ENCODE measurements around the gene FOXO1. TPM values are rescaled to one million over a fixed set of nuclear protein-coding genes. Genes with fewer than 3 reads are reported as not detected.

FOXO1 gene
- total RNA-seq, 1 donor from 2014 or later, result 14.6 TPM

DNA sequence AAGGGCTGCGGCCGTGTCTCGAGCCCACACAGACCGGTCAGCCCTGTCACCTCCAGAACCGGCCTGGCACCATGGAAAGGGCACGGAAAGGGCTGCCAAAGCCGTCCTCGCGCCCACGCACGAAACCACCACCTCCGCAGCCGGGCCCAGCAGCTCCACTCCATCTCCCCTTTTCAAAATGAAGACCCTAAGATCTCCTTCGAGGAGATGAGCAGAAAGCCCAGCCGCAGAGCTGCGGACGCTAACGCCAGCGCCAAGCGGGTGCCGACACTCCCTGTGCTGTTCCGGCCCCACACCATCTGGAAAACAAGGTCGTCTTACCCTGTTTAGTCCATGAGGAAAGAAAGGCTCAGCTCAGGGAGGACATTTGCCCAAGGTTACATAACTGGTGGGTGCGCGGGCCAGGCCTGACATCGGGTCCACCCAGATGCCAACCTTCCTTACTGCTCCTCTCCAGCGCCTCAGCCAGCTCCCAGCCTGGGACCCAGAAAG lies 131.1 kb downstream of the FOXO1 start:
- DNase-seq (ENCODE audit: low spot score), result no peak
- intact Hi-C loops (cut with DNase I), result no loop called here

DNA sequence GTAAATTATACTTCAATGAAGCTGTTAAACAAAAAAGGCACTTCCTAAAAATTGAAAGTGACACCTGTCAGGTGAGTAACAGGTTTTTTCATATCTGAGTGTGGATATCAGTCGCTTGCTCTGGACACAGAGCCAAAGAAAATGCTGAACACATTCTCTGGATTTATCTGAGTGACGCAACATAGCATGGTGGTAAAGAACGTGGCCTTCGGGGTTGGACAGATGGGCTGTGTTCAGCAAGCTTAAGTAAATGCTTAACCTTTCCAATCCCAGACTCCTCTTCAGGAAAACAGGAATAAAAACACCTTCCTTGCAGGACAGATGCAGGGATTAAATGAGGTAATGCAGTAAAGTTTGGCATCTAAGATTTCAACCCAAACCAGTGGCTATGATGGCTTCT lies 132.0 kb downstream of the FOXO1 start:
- intact Hi-C loops (cut with DNase I), result no loop called here

DNA sequence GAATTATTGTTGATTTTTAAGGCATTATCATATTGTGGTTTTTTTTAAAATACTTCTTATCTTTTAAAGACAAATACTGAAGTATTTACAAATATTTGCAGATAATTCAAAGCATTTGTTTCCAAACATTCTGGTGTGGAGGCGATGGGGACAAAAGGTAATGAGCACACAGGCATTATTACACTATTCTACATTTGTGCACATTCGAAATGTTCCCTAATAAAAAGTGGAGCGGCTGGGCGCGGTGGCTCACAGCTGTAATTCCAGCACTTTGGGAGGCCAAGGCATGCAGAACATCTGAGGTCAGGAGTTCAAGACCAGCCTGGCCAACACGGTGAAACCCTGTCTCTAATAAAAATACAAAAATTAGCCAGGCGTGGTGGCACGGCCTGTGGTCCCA lies 133.4 kb downstream of the FOXO1 start:
- DNase-seq (ENCODE audit: low spot score), result no peak

More for the DNA sequence above, 132.0 kb downstream of the FOXO1 start:
- no peak for DNase-seq (ENCODE audit: low spot score)

DNA sequence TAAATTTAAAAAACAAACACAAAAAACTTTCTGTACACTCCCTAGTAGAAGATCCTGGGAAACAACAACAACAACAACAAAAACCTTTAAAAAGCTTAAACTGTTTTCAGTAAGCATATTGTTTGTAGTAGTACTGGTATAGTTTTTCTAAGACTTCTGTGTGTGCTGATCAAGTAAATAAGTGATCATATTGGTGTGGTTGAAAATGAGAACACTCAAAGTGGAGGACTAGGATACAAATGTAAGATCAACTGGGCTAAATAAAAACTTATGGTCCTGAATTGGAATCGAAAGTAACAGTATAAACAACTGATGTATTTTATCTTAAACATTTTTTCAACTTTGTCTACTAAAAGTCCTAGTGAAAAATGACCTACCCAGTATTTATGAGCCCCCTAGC lies 135.5 kb downstream of the FOXO1 start:
- intact Hi-C loops (cut with DNase I), result no loop called here
- DNase-seq (ENCODE audit: low spot score), result no peak

More for the DNA sequence above, 133.4 kb downstream of the FOXO1 start:
- intact Hi-C loops (cut with DNase I), result no loop called here

DNA sequence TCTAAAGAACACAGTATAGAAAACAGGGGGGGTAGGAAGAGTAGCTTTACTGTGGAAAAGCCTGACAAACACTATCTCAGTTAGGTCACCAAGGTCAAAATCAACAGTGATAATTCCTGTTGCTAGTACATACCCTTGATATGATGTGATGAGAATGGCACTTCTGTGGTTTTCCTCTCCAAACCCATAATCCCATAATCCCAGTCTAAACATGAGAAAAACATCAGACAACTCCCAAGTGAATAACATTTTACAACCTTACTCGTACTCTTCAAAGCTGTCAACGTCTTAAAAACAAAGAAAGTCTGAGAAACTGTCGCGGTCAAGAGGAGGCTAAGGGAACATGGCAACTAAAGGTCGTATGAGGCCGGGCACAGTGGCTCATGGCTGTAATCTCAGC lies 137.6 kb downstream of the FOXO1 start:
- no peak for DNase-seq (ENCODE audit: low spot score)
- intact Hi-C loops (cut with DNase I), result no loop called here

DNA sequence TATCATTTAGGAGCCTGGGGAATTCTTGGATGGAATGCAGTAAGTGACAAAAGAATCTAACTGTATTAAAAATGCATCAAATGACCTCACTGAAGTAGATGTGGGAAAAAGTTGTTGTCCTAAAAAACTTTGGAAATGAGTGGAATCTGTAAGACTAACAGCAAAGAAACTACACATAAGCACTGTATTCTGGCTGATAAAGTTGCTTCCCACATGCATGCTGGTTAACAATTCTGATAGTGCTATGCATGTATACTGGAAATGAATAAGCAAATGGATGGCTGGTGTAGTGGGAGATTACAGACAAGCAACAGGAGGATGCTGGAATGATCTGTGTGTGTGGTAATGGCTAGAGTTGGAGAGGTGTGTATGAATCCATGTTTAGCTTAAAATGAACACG lies 138.5 kb downstream of the FOXO1 start:
- intact Hi-C loops (cut with DNase I), result no loop called here
- DNase-seq (ENCODE audit: low spot score), result no peak

DNA sequence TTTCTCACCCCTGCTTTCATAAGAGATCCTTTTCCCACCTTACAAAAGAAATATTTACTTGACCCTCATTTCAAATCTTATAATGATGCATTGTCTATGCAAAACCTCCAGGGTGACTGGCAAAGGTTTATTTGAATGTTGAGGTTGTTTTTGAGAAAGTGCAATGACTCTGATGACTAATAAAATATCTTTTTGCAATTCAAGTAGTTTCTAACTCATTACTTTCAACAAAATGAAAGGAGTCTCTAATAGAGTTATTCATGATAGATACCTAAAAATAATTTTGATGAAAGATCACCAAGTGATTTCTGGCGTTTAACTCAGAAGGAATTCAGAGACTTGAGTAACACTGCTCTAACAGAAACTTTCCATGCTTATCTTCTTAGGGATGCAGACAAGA lies 144.2 kb downstream of the FOXO1 start:
- intact Hi-C loops (cut with DNase I), result no loop called here
- DNase-seq (ENCODE audit: low spot score), result no peak

DNA sequence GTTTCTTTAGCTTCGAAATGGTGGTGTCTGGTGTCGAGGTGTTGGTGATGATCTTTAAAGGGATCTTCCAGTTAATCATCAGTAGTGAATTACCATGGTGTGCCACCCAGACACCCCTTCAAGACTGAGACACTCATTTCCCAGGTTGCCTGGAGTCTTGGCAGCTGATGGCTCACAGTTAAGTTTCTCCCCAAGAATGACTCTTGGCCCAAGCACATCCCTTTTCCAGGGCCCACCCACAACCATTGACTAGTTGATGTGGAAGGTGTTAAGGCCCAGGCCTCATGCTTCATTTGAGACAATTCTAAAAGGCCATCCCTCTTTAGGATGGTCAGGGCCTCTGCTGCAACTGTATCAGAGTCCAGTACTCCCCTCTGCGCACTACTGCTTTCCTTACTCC lies 145.5 kb downstream of the FOXO1 start:
- intact Hi-C loops (cut with DNase I), result no loop called here

DNA sequence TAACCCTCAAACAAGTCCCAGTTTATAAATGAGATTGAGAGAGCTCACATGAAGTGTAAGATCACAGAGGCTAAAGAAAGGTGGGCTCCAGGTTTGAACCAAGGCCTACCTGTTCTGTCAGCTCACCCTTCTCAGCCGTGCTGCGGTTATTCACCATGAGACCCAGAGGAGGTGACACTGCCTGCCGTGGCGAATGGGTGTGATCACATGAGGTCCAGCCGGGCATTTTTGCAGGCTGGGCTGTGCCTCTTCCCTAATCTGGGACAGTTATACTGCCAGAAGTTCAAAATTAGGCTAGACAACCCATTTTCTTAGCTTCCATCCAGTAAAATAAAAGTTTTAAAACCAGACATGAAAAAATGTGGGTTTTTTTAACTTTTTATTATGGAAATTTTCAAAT lies 146.8 kb downstream of the FOXO1 start:
- intact Hi-C loops (cut with DNase I), result no loop called here
- no peak for DNase-seq (ENCODE audit: low spot score)

More for the DNA sequence above, 145.5 kb downstream of the FOXO1 start:
- DNase-seq (ENCODE audit: low spot score), result no peak

DNA sequence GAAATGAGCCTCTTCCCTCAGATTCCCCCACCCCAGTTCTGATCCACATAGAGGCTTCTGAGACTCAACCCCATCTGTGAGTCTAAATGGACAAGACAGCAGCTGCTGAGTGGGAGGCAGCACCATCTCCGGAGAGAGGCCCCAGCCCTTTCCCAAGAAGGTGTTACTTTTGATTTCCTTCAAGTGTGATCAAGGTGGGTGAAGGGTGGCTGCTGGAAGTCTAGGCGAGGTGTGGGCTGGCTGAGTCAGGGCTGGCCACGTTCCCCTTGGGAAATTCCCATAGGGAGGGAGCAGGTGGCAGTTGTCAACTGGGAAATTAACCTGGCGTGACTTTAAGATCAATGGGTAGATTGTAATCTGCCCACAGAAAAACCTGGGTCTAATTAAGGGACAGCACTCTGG lies 148.0 kb downstream of the FOXO1 start:
- intact Hi-C loops (cut with DNase I), result no loop called here

DNA sequence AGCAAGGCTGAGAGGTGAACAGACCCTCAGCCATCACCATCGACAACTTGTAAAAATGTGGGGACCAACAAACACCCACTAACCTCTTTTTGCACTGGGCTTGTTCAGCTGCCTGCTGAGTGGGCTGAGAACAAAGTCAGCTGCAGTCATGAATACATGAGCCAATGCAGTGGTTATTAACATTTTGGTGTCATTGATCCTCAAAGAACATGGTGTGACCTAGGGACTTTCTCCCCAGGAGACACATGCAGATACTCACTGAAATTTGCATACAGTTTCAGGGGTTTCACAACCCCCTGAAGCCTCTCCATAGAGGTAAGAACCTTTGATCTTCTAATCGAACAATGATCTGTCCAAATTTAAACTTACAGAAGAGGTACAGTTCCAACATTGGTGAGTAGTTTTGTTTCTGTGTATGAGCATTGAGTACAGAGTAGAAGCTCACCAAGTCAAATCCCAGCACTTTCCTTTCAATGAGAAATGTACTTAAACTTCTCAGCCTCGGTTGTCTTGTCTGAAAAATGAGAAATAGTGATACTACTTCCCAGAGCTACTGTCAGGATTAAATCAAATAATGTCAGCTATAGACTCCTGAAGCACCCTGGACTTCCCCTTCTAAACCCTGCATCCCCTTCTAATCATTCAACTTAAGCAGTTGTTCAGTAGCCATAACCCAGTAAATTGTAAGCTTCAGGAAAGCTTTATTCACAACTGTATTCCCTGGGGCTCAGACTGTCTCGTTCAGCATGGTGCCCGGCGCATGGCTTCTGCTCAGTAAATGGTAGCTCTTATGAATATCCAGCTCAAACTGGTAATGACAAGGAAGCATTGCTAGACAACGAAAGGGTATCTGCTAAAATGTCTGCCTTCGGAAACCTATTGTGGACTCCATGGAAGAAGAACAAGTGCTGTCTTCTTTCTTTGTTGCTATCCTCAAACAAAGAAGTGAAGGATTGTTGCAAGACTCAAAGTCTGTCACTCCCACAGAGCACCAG lies 148.7 kb downstream of the FOXO1 start:
- intact Hi-C loops (cut with DNase I), result no loop called here

More for the DNA sequence above, 148.0 kb downstream of the FOXO1 start:
- DNase-seq (ENCODE audit: low spot score), result no peak

DNA sequence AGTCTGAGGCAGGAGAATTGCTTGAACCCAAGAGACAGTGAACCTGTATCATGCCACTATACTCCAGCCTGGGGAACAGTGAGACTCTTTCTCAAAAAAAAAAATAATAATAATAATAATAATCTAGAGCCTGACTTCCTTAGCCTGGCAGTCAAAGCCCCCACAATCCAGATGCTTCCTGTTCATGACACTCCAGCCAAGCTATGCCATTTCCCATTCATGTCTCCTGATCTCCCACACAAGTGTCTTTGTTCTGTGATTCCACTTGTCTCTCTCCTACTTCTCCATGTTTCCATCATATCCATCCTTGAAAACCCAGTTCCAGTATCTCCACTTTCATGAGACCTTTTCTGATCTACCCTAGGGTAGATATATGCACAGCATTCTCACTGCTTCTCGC lies 150.7 kb downstream of the FOXO1 start:
- intact Hi-C loops (cut with DNase I), result no loop called here
- no peak for DNase-seq (ENCODE audit: low spot score)

More for the DNA sequence above, 148.7 kb downstream of the FOXO1 start:
- no peak for DNase-seq (ENCODE audit: low spot score)

DNA sequence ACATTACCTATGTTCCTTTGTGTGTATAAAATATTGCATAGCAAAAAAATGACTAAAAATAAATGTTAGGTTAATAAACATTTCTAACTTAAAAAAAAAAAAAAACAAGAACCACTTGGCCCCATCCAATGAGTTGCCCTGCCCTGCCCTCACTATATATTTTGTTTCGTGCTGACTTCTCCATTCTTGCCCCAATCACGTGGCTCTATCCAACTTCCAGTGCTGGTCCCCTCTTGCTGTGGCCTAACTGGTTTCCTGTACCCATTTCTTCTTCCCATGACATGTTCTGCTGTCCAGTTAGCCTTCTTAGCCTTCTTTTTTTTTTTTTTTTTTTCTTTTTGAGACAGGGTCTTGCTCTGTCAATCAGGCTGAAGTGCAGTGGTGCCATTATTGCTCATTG lies 151.6 kb downstream of the FOXO1 start:
- no peak for DNase-seq (ENCODE audit: low spot score)
- intact Hi-C loops (cut with DNase I), result no loop called here

DNA sequence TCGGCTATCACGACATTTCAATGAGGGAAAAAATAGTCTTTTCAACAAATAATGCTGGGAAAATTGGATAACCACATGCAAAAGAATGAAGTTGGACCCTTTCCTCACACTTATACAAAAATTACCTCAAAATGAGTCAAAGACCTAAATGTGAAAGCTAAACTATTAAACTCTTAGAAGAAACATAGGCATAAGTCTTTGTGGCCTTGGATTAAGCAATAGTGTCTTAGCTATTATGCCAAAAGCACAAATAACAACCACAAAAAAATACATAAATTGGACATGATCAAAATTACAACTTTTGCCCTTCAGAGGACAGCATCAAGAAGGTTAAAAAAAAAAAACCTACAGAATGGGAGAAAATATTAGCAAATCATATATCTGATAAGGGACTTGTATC lies 156.6 kb downstream of the FOXO1 start:
- DNase-seq (ENCODE audit: low spot score), result no peak
- intact Hi-C loops (cut with DNase I), result no loop called here

DNA sequence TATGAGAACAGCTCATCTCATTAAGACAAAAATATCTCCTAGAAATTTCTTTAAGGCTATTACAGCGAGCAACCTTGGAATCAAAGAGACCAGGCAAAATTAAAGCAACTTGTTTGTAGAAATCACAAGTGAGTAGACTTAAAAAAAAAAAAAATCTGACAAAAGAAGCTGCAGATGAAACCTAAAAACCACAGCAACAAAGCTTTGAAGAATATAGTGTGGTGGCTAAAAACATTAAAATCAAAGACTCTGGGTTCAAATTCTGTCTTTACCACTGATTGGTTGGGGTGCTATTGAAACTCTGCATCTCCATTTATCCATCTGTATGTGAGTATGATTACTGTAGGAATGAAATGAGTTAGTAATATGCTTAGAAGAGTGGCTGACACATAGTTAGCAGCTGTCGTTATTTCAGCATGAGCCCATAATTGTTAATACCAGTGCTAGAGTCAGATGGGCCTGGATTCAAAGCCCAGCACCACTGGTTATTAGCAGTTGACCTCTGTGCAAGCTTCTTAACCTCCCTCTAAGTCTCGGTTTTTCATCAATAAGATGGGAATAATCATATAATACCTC lies 157.6 kb downstream of the FOXO1 start:
- intact Hi-C loops (cut with DNase I), result no loop called here
- no peak for DNase-seq (ENCODE audit: low spot score)

DNA sequence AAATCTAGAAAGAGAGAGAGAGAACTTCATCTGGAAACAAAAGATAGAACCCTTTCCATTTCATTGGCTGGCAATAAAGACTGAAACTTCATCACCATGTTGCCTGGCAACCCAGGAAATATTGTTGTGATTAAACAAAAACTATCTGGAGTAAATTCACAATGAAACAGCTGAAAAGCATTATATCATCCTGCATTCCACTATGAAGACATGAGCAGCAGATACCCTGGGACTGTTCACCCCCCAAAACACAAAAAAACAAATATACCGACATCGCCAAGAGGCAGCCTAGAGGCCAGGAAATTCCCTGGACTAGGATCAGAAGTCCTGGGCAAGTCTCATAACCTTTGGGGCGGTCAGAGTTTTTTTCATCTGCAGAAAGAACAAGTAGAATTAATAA lies 158.3 kb downstream of the FOXO1 start:
- DNase-seq (ENCODE audit: low spot score), result no peak
- intact Hi-C loops (cut with DNase I), result no loop called here

DNA sequence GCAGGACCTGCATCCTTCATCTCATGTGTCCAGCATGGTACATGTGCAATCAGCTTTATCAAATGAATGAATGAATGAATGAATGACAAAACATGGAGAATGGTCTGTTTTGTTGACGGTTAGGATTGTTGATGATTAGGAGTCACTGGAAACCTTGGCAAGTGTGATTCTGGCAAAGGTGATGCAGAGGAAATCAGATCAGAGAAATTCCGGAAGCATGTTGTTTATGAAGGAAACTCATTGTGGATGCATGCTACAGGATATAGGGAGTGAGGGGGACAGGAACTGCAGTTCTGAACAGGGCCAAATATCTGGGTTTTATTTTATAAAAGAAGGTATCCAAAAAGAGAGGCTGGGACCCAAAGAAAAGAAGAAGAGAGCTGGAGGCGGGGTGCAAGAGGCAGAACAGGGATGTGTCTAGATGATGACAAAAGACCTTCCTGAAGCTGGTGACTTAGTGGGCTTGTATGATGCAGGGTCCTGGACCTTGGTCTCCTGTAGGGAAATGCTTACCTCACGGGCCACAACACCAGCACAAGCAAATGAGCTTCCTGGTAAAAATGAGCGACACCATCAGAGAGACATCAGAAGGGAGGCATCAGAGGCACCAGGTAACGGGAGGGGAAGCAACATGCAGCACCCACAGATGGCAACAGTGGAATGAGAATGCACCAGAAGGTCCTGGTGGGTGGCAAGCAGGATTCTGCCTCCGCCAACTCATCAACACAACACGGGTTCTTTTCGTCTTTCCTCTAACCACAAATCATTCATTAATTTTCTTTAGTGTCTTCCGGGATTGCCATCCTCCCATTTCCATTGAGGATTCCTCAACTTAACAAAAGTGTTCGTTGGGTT lies 159.6 kb downstream of the FOXO1 start:
- intact Hi-C loops (cut with DNase I), result no loop called here
- no peak for DNase-seq (ENCODE audit: low spot score)
